A673 (cell line): ENCODE results near the gene DOK3.

Source experiments
- CTCF ChIP-seq: fragments of 300-800, 200-600 bp; sonication (generic); conservative IDR thresholded peaks from 2 replicates; pipeline ENCODE4 v1.5.1; 2017; ENCODE audit warnings: low read depth, mild to moderate bottlenecking, antibody characterized with exemption, low read length, moderate library complexity, mixed read lengths
- EZH2 ChIP-seq: fragments of 200-600 bp; sonication (generic); IDR thresholded peaks from 2 replicates; pipeline ENCODE4 v1.6.1; 2017; ENCODE audit warnings: borderline replicate concordance, low read depth, mild to moderate bottlenecking, mixed read lengths, antibody characterized with exemption, low read length; ENCODE audit not compliant: poor library complexity, severe bottlenecking

GRCh38 chr5:177478711-177479646 lies 30.6 kb downstream of the DOK3 start:
- no peak for TF ChIP-seq CTCF
- no peak for TF ChIP-seq EZH2
